Mesothelial cell of epicardium (in vitro differentiated cells): Measurements from ENCODE around the gene FAXC. TPM values are rescaled to one million over a fixed set of nuclear protein-coding genes. Genes with fewer than 3 reads are reported as not detected.
"Not testable (repeated sequence)": the region's sequence is repeated elsewhere in the genome, so short reads cannot be mapped to it uniquely, and the experiment has no call there.

Experiments
- DNase-seq, 2 experiments: peaks; one replicate each; pipeline ENCODE4 v3.0.0; 2021; ENCODE audit warnings: low spot score in 2 of 2; ENCODE audit not compliant: unreplicated experiment in 2 of 2
- H3K27ac Mint-ChIP-seq: 2 replicates; pipeline ENCODE4 v1.8.0; 2021; ENCODE audit warnings: mixed read lengths
- H3K27me3 Mint-ChIP-seq: 2 replicates; pipeline ENCODE4 v1.8.0; 2021; ENCODE audit warnings: low read depth, mixed read lengths
- H3K36me3 Mint-ChIP-seq: 2 replicates; pipeline ENCODE4 v1.8.0; 2021; ENCODE audit warnings: mixed read lengths
- H3K4me1 Mint-ChIP-seq: 2 replicates; pipeline ENCODE4 v1.8.0; 2021; ENCODE audit warnings: mixed read lengths
- H3K4me3 Mint-ChIP-seq: 2 replicates; pipeline ENCODE4 v1.8.0; 2021; ENCODE audit warnings: mild to moderate bottlenecking, moderate library complexity, mixed read lengths
- H3K9me3 Mint-ChIP-seq: 2 replicates; pipeline ENCODE4 v1.8.0; 2021; ENCODE audit warnings: mixed read lengths
- total RNA-seq: library from RNA; stranded (reverse); gene quantifications from 3 replicates; pipeline ENCODE4 v1.2.1, GENCODE V29; 2021
- TF ChIP-seq, protein P1 (sequence below): fragments of 200-600 bp; sonication (generic); IDR thresholded peaks from one replicate; pipeline ENCODE4 v1.5.0; 2021; ENCODE audit warnings: antibody characterized with exemption; ENCODE audit not compliant: unreplicated experiment

Gene FAXC
- total RNA-seq, 1 donor from 2014 or later, result 11.0 TPM

DNA sequence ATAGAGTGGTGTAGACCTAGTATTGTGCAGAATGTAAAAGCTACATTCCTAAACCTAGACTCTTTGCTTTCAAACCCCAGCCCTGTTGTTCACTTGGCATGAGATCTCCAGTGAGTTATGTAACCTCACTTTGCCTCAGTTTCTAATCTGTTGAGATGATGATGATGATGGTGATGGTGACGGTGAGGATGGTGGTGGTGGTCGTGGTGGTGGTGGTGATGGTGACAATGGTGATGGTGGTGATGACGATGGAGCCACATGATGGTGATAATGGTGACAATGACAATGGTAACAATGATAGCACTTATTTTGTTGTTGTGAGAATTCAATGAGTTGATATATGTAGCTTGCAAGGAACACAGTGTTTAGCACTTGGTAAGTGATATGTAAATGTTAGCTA is 80.3 kb downstream of the FAXC start:
- H3K27ac Mint-ChIP-seq, result no peak overlapping the region
- no peaks in the 10 kb centered on the region for H3K4me1 Mint-ChIP-seq
- H3K27me3 Mint-ChIP-seq, result peaks cover 9% of the 10 kb centered on the region
- H3K36me3 Mint-ChIP-seq, result no peaks in the 10 kb centered on the region
- peaks cover 3% of the 10 kb centered on the region for H3K9me3 Mint-ChIP-seq
- TF ChIP-seq, protein P1, sequence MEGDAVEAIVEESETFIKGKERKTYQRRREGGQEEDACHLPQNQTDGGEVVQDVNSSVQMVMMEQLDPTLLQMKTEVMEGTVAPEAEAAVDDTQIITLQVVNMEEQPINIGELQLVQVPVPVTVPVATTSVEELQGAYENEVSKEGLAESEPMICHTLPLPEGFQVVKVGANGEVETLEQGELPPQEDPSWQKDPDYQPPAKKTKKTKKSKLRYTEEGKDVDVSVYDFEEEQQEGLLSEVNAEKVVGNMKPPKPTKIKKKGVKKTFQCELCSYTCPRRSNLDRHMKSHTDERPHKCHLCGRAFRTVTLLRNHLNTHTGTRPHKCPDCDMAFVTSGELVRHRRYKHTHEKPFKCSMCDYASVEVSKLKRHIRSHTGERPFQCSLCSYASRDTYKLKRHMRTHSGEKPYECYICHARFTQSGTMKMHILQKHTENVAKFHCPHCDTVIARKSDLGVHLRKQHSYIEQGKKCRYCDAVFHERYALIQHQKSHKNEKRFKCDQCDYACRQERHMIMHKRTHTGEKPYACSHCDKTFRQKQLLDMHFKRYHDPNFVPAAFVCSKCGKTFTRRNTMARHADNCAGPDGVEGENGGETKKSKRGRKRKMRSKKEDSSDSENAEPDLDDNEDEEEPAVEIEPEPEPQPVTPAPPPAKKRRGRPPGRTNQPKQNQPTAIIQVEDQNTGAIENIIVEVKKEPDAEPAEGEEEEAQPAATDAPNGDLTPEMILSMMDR, result no peak
- DNase-seq, result no peak
- no peak overlapping the region for H3K4me3 Mint-ChIP-seq

DNA sequence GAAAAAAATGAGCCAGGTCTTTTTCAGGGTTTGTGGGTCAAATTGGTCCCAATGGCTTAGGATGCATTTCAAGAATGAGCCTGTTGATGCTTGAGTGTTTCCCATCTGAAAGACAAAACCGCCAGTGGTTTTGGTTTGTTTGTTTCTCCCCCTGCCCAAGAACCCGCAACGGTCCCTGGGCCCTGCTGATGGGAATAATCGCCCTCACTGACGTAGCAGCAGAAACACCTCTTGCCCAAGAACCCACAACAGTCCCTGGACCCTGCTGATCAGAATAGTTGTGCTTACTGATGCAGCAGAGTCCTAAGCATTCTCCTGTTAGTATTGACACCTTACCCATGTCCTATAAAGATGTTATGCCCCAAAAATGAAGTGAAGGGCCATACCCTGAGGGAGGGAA is 82.5 kb downstream of the FAXC start:
- not testable (repeated sequence) for H3K4me3 Mint-ChIP-seq, H3K4me1 Mint-ChIP-seq, H3K9me3 Mint-ChIP-seq, H3K36me3 Mint-ChIP-seq, DNase-seq, H3K27me3 Mint-ChIP-seq, H3K27ac Mint-ChIP-seq

- not testable (repeated sequence) for DNase-seq, H3K27me3 Mint-ChIP-seq, H3K4me3 Mint-ChIP-seq, H3K27ac Mint-ChIP-seq, H3K4me1 Mint-ChIP-seq, H3K36me3 Mint-ChIP-seq, H3K9me3 Mint-ChIP-seq
These were observed 84.0 kb downstream of the FAXC start for GRCh38 chr6:99265447-99265846.

- Mint-ChIP-seq H3K36me3 (no peaks in the 10 kb centered on the region), H3K4me1 (no peaks in the 10 kb centered on the region), H3K4me3 (no peak overlapping the region), H3K27ac (no peak overlapping the region), H3K9me3 (no peaks in the 10 kb centered on the region), H3K27me3 (peaks cover 23% of the 10 kb centered on the region)
- TF ChIP-seq, protein P1, result no peak
- no peak for DNase-seq
These were observed 94.6 kb downstream of the FAXC start for GRCh38 chr6:99254616-99255550.

DNA sequence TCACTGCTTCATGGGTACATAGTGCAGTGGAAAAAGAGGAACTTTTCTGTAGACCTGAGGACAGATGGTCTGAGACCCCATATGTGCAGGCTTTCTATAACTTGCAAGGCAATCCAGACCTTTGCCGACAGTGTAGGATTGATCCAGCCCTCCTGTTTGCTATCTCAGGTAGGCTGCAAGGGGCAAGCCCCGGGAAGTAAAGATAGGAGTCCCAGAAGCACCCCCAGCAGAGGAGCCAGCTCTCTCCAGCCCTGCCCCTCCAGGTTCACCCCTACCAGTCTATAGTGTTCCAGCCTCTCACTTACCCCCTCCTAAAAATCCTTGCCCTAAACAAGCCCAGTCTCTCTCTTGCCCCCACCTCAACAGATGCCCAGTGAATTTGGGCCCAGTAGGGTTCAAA is 96.2 kb downstream of the FAXC start:
- Mint-ChIP-seq H3K4me3 (no peak overlapping the region), H3K4me1 (no peaks in the 10 kb centered on the region), H3K9me3 (no peaks in the 10 kb centered on the region), H3K27ac (no peak overlapping the region), H3K36me3 (no peaks in the 10 kb centered on the region), H3K27me3 (peaks cover 32% of the 10 kb centered on the region)
- TF ChIP-seq, protein P1, result no peak
- no peak for DNase-seq

GRCh38 chr6:99252421-99252820 is 97.1 kb downstream of the FAXC start:
- no peaks in the 10 kb centered on the region for H3K36me3 Mint-ChIP-seq
- no peaks in the 10 kb centered on the region for H3K9me3 Mint-ChIP-seq
- H3K4me1 Mint-ChIP-seq, result no peaks in the 10 kb centered on the region
- TF ChIP-seq, protein P1, result no peak
- peaks cover 33% of the 10 kb centered on the region for H3K27me3 Mint-ChIP-seq
- no peak overlapping the region for H3K4me3 Mint-ChIP-seq
- DNase-seq, result no peak
- H3K27ac Mint-ChIP-seq, result no peak overlapping the region
